Mononuclear cell (primary cell): ENCODE data around the gene NTM. TPM values are rescaled to one million over a fixed set of nuclear protein-coding genes. Genes with fewer than 3 reads are reported as not detected.

Source experiments
- H3K27me3 ChIP-seq: 2 replicates; pipeline ENCODE4 v1.6.0; 2011; ENCODE audit warnings: low read length, control low read depth; ENCODE audit not compliant: insufficient read depth
- H3K4me1 ChIP-seq: 2 replicates; pipeline ENCODE4 v1.5.1; 2011; ENCODE audit warnings: mild to moderate bottlenecking, low read length, control low read depth; ENCODE audit not compliant: insufficient read depth
- H3K4me3 ChIP-seq: 2 replicates; pipeline ENCODE4 v1.5.1; 2011; ENCODE audit warnings: mild to moderate bottlenecking, low read length, moderate library complexity
- H3K9me3 ChIP-seq: 2 replicates; pipeline ENCODE4 v1.5.1; 2011; ENCODE audit warnings: low read depth, mild to moderate bottlenecking, control low read depth, low read length
- total RNA-seq: library from RNA; depleted of rRNA; stranded (reverse); fragments of >200 nt; gene quantifications from one replicate; pipeline ENCODE4 v1.2.3, GENCODE V29; 2012

The NTM gene
- total RNA-seq, 1 donor: not detected

- H3K9me3 ChIP-seq: no peaks in the 10 kb centered on the region
- H3K4me3 ChIP-seq: no peak overlapping the region
- peaks cover 33% of the 10 kb centered on the region for H3K4me1 ChIP-seq
- no peaks in the 10 kb centered on the region for H3K27me3 ChIP-seq
Measured at GRCh38 chr11:132046288-132046865, 676.0 kb downstream of the NTM start.

GRCh38 chr11:132047167-132047566 is 676.8 kb downstream of the NTM start:
- Histone ChIP-seq H3K9me3 (no peaks in the 10 kb centered on the region), H3K4me3 (no peak overlapping the region), H3K4me1 (peaks cover 33% of the 10 kb centered on the region), H3K27me3 (no peaks in the 10 kb centered on the region)

DNA sequence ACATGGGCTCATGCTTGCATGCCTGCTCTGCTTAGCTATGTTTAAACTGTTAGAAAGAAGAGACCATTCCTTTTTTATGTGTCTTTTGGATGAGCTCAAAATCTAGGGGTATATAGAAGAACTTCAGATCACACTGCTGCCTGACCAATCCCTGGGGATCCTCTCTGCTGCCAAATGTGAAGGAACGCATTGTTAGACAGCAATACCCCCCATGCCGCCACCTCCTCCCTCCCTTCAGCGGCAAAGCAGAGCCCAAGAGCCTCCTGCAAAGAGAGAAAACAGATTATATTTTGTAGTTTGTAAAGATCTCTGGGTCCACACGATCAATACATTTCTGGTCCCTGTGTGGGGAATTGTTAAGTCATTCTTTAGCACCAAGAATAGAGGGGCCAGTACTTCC is 677.6 kb downstream of the NTM start:
- Histone ChIP-seq H3K9me3 (no peaks in the 10 kb centered on the region), H3K27me3 (no peaks in the 10 kb centered on the region), H3K4me1 (peaks cover 33% of the 10 kb centered on the region), H3K4me3 (no peak overlapping the region)

- Histone ChIP-seq H3K27me3 (no peaks in the 10 kb centered on the region), H3K4me1 (peaks cover 32% of the 10 kb centered on the region), H3K4me3 (no peak overlapping the region), H3K9me3 (no peaks in the 10 kb centered on the region)
Measured at GRCh38 chr11:132049205-132049604, 678.8 kb downstream of the NTM start.

- Histone ChIP-seq H3K4me1 (peaks cover 24% of the 10 kb centered on the region), H3K27me3 (no peaks in the 10 kb centered on the region), H3K9me3 (no peaks in the 10 kb centered on the region), H3K4me3 (no peak overlapping the region)
Measured at GRCh38 chr11:132050049-132050448, 679.6 kb downstream of the NTM start.

GRCh38 chr11:132050577-132051165 is 680.3 kb downstream of the NTM start:
- Histone ChIP-seq H3K27me3 (no peaks in the 10 kb centered on the region), H3K9me3 (no peaks in the 10 kb centered on the region), H3K4me3 (no peak overlapping the region), H3K4me1 (peaks cover 21% of the 10 kb centered on the region)

DNA sequence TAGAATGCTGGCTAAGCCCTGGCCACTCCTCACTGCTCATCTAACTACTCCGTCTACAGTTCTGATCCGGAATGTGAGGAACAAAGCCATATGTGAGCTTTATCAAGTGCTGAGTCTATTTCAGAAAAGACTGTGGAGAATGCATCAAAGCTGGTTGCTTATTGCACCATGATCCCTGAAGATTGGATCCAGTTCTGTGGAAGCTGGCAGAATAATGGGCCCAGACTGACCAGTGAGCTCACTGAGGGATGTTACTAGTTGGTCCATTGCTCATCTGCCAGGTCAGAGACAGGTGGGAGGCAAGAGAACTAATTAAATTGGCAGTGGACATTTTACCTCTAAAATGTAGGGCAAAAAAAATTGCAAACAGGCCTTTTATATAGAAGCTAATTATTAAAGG is 681.3 kb downstream of the NTM start:
- peaks cover 14% of the 10 kb centered on the region for H3K4me1 ChIP-seq
- no peak overlapping the region for H3K4me3 ChIP-seq
- no peaks in the 10 kb centered on the region for H3K9me3 ChIP-seq

DNA sequence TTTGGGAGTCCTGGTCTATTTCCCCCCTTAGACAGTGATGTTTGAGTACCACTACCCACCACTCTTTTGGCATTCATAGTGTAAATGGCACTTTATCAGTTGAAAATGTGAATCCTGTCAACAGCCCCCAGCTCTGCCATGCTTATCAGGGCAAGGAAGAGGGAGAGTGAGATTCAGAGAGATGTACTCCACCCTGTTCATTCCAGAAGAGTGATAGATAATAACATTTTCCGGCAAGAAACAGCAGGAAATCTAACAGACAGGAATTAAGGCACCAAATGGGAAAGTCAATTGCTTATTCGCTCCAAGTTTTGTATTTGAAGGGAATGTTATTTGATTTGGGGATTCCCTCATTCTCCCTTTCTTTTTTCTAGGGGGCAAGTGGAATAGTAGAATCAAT is 681.9 kb downstream of the NTM start:
- Histone ChIP-seq H3K9me3 (no peaks in the 10 kb centered on the region), H3K27me3 (no peaks in the 10 kb centered on the region), H3K4me1 (peaks cover 19% of the 10 kb centered on the region), H3K4me3 (no peak overlapping the region)

More for the DNA sequence above, 681.3 kb downstream of the NTM start:
- H3K27me3 ChIP-seq: no peaks in the 10 kb centered on the region

DNA sequence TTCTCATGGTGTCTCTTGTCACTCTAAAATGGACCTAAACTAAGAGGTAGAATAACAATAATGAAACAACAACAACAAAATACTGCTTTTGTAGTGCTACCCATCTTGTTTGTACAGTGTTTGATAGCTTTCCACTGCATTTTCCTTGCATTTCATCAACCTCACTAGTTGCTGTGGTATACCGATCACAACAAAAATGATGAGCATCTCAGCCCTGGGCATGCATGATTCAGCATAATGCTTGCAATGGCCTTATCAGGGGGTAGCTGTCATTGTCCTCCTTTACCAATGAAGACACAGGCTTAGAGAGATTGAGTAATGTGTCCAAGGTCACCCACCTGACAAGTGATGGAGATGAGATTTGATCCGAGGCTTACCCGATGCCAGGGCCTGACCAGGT is 682.5 kb downstream of the NTM start:
- Histone ChIP-seq H3K4me1 (peaks cover 25% of the 10 kb centered on the region), H3K4me3 (no peak overlapping the region), H3K27me3 (no peaks in the 10 kb centered on the region), H3K9me3 (no peaks in the 10 kb centered on the region)

DNA sequence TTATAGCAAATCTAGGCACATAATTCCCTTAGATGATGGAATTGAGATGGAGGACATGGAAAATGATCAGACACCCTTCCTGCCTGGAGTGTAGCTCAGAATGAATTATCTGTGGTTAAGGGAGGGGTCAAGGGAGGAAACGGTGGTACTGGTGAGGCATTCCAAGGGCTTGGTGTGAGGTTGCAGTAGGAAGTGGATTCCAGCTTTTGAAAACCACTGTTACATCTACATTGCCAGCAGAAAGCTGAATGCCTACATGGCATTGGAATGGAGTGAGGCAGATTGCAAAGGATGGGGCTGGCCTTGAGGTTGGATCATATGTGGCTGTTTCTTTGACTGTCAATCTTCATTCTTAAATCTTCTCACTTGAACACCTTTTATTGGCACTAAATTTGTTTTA is 684.4 kb downstream of the NTM start:
- peaks cover 40% of the 10 kb centered on the region for H3K4me1 ChIP-seq
- no peak overlapping the region for H3K4me3 ChIP-seq
- H3K27me3 ChIP-seq: no peaks in the 10 kb centered on the region
- H3K9me3 ChIP-seq: no peaks in the 10 kb centered on the region

DNA sequence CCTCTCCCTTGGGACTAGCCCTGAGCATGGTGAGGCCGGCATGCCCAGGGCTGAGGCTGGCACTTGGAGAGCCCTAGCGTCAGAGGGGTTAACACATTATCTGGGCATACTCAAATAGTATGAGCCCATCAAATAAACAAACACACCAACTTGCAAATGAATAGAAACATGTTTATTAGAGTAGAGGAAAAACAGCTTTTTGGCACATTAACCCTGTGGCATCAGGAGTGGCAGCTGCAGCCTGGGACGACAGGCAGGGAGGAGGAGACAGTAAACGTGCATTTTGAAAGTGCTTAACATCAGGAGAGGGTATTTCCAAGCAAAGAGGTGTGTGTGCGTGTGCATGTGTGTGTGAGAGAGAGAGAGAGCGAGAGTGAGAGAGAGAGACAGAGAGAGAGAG is 684.9 kb downstream of the NTM start:
- no peak overlapping the region for H3K4me3 ChIP-seq
- H3K4me1 ChIP-seq: peaks cover 36% of the 10 kb centered on the region
- H3K9me3 ChIP-seq: no peaks in the 10 kb centered on the region
- no peaks in the 10 kb centered on the region for H3K27me3 ChIP-seq

DNA sequence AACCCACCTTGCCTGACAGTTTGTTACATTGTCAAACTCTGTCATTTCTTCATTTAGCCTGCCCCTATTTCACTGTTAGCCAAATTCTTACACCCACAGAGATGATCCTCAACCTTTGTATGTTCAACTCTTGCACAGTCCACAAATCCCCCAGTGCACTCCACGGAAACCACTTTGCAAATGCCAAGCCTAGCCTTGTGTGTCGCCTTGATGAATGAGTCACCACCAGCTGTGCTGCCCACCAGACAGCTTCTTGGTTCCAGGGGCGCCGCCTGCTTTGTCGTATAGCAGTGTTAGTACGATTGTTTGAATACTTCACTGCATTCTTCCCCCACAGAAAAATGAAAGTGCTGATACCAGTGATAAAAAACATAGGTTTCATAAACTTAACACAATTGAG is 686.3 kb downstream of the NTM start:
- Histone ChIP-seq H3K4me3 (no peak overlapping the region), H3K27me3 (no peaks in the 10 kb centered on the region), H3K9me3 (no peaks in the 10 kb centered on the region), H3K4me1 (peaks cover 30% of the 10 kb centered on the region)

DNA sequence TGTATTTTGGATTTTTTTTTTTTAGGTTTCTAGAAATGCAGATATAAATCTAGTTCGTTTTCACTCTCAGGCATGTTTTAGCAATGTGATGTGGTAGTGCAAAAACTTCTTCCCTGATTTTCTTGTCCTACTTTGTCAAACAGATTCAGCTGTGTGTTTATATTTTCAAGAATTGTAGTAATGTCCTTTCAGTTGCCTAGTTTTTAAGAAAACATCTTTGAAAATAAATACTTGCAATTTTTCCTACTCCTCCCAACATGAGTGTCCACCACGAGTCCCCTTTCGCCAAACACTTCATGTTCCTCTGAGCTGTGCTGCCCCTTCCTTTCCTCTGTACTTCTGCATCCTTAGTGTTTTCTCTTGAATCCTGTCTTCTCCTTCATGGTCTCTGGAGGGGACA is 686.9 kb downstream of the NTM start:
- Histone ChIP-seq H3K4me3 (no peak overlapping the region), H3K4me1 (peaks cover 30% of the 10 kb centered on the region), H3K27me3 (no peaks in the 10 kb centered on the region), H3K9me3 (no peaks in the 10 kb centered on the region)

DNA sequence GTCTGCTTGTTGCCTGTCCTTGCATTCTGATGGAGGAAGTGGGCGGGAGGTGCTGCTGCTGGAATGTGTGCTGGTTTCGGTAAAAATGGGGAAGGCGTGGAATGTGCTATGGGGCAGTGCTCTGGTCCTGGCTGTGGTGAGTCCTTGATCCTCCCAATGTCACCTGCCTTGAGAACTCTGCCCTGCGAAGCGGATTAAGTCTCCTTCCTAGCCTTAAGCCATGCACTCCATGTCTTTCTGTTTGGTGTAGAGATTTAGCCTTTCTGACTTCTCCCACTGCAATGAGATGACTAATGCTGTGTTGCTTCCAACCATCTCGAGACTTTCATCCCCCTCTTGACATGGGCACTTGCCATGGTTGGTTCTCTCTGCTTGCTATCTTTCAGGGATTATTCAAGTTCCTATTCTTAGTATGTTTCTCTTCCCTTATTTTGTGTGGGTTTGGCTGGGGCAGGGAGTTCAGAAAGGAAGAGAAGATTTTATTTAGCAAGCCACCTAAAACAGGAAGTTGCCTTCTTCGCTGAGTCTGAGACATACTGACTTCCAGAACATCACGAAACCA is 687.9 kb downstream of the NTM start:
- Histone ChIP-seq H3K9me3 (no peaks in the 10 kb centered on the region), H3K27me3 (no peaks in the 10 kb centered on the region), H3K4me3 (no peak overlapping the region), H3K4me1 (peaks cover 30% of the 10 kb centered on the region)

- peaks cover 35% of the 10 kb centered on the region for H3K4me1 ChIP-seq
- no peaks in the 10 kb centered on the region for H3K27me3 ChIP-seq
Measured at GRCh38 chr11:132060567-132060966, 690.2 kb downstream of the NTM start.

DNA sequence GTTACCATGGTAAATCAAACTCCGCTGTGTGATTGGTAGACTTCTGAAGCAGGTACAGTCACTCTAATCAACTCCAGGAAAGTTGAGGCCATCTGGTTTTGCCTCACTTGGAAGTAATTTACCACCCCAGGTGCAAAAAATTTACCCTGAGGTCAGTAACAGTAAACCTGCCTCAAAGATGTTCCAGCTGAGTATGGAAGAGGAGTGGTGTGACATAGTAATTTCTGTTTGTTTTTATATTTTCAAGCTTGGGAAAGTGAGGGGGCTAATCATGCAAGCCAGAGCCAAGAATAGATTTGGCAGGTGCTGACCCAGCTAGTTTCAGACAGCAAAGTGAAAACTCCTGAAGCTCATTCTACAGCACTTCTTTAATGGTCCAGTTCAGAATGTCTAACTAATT is 691.6 kb downstream of the NTM start:
- Histone ChIP-seq H3K4me3 (no peak overlapping the region), H3K9me3 (no peaks in the 10 kb centered on the region), H3K27me3 (no peaks in the 10 kb centered on the region), H3K4me1 (peaks cover 31% of the 10 kb centered on the region)

More at GRCh38 chr11:132060567-132060966, 690.2 kb downstream of the NTM start:
- no peak overlapping the region for H3K4me3 ChIP-seq
- no peaks in the 10 kb centered on the region for H3K9me3 ChIP-seq
